T-helper 9 cell (primary cell): ENCODE data around the gene RIMBP2.

Experiments
- DNase-seq: peaks from one replicate; pipeline ENCODE4 v3.0.0-alpha.2; 2020

Gene RIMBP2

DNA sequence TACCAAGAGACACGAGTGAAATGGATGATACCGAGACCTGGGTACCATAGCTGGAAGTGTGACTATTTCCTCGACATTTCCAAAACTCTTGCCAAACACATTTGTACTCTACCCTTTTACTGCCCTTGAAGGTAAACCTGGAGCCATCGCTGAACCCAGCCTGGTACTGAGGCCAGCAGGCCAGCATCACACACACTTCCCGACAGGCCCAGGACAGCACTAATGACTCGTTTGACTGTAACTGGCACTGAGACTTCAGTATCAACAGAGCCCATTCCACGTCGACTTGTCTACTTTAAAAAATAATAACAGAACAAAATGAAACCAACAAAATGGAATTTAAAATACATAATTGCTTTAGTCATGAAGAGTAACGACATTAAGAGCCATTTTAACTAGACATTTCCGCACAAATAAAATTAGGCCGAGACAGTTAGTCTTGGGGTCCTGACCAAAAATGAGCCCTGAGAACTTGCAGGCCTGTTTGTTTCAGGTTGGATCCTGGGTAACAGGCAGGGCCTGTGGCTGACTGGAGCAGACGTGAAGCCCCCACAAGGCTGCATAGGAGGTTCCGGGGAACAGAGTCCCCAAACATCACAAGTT is 94.3 kb downstream of the RIMBP2 start:
- no peak for DNase-seq

DNA sequence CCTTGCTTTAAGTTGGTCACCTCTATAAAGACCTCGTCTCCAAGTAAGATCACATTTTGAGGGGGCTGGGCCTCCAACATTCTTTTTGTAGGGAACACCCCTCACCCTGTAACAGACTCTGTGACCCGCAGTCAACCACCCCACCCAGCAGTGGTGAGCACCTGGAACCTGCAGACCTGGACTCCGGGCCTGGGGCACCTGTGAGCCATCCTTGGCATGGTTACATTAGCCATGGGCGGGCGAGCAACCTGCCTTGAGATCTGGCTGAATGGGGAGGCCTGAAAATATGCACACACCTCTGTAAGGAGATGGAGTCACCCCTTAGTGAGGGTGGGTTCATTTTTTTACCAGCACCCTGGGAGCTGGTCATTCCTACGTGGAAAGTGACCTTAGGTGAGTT is 95.3 kb downstream of the RIMBP2 start:
- DNase-seq = no peak

DNA sequence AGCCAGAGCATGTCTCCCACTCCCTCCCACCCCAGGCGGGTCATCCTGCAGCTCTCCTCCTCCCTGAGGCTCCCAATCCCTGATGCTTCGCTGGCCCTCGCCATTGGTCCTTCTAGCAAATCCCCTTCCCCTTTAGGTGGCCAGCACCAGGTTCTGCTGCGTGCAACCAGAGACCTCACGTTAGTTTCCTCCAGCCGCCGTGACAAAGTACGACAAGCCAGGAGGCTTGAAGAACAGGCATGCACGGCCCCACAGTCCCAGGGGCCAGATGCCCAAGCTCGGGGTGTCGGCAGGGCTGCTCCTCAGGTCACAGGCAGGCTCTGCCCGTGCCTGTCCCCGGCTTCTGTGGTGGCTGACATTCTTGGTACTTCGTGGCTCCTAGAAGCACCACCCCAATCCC is 95.8 kb downstream of the RIMBP2 start:
- DNase-seq = no peak

DNA sequence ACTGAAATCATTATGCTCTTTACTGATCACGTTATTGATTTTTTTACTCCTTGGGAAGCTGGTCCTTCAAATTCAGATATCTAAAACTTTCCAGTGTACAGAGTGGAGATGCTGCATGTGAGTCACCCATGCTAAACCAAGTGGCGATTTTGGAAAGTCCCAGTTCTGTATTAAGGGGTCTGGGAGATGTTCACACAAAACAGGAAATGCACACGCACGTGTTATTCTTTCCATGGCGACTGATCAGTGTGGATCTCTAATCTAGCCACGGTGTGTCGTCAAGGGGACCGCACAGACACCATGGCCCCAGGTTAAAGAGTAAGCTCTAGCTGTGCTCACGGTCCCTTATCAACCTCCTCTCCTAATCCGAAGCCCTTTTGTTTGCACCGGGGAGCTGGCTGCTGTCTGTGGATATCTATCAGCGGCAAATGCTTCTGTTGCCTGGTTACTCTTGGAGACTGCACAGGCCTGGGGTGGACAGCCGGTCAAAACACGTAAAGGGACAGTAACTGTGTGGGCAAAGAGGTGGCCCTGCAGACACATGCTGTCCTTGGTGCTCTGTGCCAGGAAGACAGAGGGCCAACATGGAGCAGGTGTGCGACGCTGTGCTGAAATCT is 96.6 kb downstream of the RIMBP2 start:
- no peak for DNase-seq

DNA sequence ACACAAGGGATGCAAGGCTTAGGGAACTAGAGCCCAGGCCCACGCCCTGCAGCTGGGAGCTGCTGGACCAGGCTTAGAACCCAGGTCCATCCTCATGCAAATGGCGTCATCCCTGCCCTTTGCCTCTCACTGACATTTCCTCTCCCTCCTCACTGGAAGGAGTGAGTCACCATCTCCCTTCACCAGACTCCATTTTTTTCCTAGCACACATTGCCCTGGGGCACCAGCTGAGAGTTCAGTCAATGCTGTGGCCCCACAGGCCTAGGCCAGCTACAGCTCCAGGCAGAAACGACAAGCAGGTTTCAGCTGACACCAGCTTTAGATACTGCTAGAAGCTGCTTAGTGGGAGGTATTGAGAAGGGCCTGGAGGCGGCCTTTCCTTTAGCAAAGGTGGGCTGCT is 98.9 kb downstream of the RIMBP2 start:
- DNase-seq = no peak

DNA sequence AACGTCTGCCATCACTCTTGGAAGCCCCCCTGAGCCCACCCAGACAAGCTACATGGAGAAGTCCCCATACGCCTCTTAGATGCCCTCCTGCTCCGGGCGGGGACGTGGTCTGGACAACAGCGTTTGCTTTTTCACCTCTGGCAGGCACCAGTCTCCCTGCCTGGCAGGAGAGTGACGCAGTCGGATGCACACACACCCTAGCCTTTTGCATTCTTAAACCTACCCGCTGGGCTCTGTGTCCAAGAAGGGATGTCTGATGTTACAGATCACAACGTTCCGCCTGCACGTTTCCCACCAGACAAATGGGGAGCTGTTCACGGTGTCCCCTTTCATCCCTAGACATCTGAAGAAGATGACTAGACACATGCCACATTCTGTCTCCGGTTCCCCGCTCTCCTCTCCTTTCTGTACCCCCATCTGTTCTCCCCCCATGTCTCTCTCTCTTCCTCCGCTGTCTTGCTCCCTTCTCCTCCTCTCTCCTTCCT is 100.2 kb downstream of the RIMBP2 start:
- DNase-seq = no peak

DNA sequence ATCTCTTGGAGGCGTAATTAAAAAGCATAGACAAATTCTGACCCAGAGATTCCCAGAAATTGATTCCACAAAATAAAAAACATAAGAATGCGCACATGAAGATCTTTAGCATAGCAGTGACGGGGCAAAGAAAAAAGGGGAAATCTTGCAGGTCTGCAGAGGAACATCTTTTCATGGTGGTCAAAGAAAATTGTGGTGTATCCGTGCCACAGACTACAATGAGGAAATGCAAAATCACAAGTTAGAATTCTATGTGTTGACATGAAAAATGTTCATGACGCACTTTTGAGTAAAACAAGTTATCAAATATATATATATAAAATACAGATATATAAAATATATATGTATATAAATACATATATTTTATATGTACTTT is 101.6 kb downstream of the RIMBP2 start:
- no peak for DNase-seq

DNA sequence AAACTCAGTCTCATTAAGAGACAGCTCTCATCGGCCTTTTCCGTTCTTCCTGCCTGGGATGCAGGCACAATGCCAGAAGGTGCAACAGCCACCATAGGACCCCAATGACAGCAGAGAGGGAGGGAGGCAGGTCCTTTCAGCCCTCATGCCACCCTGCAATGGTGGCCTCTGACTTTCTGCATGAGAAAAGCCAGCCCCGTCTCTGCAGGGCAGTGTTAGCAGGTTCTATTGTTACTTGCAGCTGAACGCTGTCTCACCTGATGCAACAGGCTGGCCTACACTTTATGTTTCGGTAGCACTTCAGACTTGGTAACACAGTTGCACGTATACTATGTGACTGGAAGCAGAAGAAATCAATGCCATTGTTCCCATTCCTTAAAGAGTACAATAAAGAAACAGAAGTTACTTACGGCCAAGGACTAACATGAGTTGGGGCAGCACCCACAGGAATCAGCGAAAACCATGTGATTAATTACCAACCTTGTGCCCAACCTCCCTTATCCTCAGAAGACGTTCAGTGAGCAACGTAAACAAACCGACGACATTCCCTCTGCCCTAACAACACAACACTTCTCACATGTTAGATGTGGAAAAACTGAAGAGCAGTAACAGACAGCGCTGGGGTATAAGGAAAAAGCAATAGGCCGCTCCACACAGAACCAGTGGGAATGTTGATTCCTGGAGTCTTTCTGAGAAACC is 102.1 kb downstream of the RIMBP2 start:
- no peak for DNase-seq

DNA sequence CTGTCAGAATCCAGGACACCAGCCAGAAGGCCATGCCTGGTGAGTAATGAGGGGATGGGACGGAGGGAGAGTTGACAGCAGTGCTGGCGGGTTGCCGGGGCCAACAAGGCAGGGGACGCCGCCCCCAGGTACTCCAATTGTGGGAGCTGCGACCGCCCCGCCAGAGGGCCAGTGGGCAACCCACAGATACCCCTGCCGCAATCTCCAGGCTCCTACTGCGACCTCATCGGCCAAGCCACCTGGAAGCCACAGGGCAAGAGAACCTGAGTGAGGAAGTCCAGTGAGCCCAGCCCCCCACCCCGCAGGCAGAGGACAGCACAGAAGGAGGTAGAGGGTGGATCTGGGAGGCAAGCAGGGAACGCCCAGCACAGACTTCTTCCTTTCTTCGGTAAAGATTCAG is 103.0 kb downstream of the RIMBP2 start:
- DNase-seq = no peak

DNA sequence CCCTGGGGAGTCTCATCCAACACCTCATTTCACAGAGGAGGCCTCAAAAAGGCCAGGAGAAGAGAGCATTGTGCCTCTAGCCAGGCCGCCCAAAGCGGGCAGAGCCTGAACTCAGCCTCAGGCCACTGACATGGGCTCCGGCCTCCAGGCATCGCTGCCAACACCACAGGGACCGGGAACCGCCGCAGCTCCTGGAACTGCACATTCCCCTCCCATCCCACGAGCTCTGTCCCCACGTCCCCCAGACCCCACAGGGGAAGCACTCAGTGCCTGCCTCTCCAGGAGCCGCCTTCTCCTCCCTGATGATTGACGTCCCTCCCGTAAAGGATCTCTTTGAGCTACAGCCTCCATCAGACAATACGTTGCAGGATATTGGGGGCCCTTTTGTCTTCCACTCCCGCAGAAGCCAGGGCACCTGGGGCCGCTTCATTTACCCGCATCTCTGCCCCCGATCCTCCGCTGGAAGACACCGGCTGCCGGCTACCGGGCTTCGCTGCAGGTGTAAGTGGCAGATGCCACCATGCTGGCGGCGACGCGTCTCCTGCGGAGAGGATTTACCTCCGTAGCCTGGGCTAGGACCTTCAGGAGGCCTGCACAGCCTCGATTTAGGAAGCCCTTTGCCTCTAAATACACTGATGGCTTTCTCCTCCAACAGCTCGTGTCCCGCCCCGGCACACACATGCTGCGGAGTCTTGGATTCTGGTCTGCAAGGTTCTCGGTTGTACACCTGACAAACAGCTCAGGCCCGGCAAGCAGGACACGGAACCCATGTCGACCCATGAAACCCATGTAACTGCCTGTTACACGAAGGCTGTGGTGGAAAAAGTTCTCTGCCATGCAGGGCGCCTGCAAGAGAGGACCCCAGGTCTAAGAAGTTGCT is 104.8 kb downstream of the RIMBP2 start:
- DNase-seq = no peak

DNA sequence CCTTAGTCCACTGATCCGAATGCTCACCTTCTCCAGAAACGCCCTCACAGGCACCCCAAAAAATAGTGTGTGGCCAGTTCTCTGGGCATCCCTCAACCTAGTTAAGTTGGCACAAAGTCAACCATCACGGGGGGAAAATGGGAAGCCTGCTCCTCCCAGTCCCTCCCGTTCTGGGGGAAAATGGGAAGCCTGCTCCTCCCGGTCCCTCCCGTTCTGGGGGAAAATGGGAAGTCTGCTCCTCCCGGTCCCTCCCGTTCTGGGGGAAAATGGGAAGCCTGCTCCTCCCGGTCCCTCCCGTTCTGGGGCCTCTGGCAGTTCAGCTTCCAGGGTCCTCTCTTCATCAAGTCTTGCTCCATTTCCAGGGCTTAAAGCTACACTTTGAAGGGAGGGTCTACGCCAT is 106.1 kb downstream of the RIMBP2 start:
- DNase-seq = no peak

DNA sequence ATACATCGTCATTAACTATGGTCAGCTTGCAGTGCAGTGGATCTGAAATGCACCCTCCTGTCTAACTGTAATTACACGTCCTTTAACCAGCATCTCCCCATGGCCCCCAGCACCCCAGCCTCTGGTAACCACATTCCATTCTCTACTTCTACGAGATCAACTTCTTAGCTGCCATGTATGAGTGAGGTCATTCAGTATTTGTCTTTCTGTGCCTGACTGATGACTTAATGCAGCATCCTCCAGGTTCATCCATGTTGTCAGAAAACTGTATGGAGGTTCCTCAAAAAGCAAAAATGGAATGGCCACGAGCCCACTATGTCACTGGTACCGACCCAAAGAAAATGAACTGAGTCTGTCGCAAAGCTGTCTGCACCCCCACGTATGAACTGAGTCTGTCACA is 107.3 kb downstream of the RIMBP2 start:
- no peak for DNase-seq

DNA sequence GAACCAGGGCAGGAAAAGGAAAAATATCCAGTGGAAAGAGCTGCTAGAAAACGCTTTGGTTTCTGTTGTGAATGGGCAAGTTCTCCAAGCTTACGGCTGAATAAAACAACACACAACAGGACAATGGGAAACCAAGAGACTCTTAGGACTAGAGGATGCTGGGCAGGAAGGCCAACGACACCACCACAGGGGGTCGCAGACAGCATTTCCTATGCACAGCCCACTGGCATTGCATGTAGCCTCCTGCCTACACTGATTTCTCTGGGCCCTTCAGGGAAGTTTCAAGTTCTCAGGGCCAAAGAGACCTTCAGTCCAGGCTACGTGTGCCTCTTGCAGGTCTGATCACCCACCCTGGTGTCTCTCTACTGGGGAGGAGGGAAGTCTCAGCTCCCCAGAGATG is 108.0 kb downstream of the RIMBP2 start:
- no peak for DNase-seq

DNA sequence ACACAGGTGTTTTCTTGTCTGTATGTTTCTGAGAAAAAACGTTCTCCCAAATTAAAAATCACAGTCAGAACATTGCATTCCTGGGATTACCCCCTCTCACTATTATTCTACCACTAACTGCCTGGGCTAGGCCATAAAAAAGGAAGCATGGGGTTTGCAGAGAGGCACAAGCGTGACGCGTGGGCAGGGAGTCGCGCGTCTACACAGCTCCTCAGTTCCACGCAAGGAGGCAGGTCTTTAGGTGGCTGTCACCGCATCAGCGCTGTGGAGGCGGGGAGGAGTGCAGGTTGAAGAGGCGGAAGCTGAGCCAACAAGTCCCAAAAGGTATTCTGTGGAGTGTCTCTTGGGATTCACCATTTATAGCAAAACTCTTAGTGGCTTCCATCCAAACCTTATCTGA is 109.9 kb downstream of the RIMBP2 start:
- no peak for DNase-seq

DNA sequence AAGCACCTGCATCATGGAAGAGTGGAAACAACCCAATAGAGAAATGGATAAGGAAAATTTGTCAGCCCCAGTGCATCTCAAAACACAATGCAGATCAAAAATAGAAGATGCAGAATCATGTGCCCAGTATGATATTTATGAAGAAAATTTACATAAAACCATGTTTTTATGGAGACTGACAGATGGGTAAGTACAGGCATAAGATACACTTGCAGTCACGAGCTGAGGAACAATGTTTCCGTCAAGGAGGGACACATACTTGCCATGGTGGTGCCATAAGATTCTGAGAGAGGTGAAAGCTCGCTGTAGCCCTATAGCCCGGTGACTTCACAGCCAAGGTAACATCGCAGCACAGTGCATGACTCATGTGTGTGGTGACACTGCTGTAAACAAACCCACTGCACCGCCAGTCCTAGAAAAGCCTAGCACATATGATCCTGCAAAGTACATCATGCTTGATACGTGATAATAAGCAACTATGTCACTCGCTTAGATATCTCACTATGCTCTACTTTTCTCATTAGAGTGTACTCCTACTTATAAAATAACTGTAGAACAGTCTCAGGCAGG is 112.6 kb downstream of the RIMBP2 start:
- DNase-seq = no peak

DNA sequence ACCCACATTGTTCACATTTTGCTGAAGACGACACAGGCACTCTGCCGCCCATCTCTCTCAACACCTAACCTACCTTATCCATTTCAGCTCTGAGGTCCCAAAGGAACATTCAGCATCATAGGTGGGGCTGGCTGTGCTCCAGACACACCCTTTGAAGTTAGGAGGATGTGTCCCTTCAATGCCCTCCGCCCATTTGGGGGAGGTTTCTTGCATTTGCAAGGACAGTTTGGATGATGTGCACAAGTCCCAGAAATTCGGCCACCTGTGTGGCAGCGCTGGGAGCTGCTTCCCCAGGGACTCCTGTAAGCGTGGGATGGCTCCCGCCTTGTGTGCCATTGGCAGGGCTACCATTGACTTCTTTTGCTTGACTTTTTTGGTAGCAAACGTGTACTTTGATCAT is 113.8 kb downstream of the RIMBP2 start:
- DNase-seq = no peak

DNA sequence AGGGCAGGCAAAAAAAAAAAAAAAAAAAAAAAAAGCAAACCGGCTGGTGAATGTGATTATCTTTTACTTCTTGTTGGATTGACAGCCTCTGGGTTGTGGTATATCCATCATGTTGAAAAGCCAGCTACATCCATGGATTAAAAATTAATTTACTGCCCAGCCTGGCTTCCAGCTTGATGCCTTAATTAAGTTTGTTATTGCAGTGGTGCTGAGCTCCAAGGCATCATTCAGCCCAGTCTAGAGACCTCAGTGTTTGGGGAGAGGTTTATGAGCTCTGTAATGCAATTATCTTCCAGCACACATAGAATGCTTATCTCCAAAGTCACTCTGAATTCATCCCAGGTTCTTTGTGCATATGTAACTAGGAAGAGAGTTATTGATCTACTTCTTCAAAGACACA is 114.8 kb downstream of the RIMBP2 start:
- DNase-seq = no peak

DNA sequence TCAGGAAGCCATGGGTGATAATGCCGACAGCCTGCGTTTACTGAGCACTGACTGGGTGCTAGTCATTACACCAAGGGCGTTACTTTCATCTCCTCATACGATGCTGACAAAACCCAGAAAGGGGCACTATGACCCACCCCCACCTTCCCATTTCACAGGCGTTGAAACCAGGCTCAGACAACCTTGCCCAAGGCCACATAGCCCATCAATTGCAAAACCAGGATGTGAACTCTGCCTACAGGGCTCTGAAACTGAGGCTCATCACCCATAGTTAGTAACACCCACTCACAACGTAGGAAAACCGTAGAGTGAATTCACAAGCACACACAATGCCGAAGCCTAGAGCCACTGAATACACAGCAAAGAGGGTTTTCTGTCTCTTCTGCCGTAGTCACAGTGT is 119.9 kb downstream of the RIMBP2 start:
- DNase-seq = no peak

DNA sequence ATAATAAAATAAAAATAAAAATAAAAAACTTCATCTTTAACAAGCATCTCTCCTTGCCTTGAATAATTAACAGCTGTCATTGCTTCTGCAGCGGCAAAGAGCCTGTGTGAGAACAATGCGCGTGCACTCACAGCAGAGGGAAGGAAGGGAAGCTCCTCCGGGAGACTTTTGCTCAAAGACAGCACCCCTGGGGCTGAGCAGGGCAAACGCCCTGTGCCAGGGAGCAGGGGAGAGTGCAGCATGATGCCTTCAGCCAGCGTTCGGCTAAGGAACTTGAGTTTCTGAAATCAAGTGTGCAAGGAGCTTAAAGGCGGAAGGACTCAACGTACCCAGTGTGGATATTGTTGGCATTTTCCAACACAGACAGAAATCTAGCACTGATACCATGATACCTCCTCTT is 120.5 kb downstream of the RIMBP2 start:
- DNase-seq = no peak

DNA sequence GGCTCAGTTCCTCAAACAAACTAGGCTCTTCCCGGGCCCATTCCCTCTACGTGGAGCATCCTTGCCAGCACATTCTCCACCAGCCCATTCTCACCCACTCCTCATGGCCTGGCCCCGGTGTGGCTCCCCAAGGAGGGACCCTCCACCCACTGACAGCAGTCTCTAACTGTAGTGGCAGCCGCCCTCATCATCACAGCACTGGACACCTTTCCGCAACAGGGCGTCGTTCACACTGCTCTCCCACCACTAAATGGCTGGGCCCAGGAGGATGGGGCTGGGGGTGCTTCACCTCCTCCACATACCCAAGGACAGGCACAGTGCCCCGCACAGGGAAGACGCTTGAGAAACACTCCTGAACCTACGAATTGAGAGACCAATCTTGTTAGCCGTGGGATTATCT is 123.0 kb downstream of the RIMBP2 start:
- no peak for DNase-seq

DNA sequence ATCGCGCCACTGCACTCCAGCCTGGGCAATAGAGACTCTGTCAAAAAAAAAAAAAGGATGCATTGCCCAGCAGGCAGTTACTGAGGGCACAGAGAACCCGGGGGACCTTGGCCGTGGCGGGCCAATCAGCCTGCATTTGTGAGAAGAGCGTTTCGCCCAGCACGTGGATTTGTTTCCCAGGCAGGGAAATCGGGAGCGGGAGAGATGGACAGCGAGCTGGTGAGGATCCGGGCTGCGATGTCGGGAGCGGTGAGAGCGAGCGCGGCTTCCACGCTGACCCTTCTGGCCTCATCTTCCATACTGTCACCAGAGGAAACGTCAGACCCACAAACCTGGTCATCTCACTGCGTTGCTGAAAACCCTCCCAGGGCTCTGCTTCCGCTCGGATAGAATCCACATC is 123.5 kb downstream of the RIMBP2 start:
- DNase-seq = no peak

DNA sequence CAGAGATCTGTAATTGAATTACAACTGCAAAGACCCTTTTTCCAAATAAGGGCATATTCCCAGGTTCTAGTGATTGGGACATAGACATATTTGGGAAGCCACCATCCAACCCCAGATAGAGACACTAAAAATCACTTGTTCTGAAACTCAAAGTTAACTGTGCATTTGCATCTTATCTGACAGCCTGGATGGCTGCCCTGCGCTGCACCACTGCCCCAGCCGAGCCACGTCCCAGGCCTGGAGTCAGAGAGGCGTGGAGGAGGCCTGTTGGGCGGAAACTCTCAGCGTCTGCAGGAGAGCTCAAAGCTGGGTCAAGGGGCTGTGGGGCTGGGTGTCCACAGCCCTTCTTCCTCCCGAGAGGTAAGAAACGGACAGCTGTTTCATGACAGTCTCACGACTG is 124.4 kb downstream of the RIMBP2 start:
- no peak for DNase-seq

DNA sequence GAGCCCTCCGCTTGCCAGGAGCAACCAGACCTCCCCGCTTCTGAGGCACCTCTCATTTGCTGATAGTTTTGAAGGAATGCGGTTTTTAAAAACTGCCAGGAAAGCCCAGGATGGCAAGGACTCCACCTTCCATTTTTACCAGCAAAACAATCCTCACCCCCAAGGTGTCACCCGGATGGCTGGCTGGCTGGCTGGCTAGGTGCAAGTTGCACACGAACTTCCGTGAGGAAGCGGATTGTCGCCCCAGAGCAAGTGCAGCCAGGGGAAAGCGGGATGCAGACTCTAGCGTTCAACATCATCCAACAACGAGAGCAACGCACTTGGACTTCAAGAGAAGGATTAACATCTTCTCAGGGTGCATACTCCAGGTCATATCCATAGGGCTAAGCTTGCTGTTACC is 125.4 kb downstream of the RIMBP2 start:
- DNase-seq = no peak
